C4-2B (cell line): Measurements from ENCODE around the gene PGBD5.

Source experiments
- ZFX ChIP-seq: fragments of 450-650 bp; IDR thresholded peaks from 2 replicates; pipeline ENCODE4 v1.6.1; 2017
- TF ChIP-seq, protein P1 (sequence below): fragments of 450-650 bp; conservative IDR thresholded peaks from 2 replicates; pipeline ENCODE4 v1.5.1; 2017; ENCODE audit warnings: mild to moderate bottlenecking

GRCh38 chr1:230453377-230453776 lies 27.2 kb upstream of the PGBD5 start:
- TF ChIP-seq, protein P1, sequence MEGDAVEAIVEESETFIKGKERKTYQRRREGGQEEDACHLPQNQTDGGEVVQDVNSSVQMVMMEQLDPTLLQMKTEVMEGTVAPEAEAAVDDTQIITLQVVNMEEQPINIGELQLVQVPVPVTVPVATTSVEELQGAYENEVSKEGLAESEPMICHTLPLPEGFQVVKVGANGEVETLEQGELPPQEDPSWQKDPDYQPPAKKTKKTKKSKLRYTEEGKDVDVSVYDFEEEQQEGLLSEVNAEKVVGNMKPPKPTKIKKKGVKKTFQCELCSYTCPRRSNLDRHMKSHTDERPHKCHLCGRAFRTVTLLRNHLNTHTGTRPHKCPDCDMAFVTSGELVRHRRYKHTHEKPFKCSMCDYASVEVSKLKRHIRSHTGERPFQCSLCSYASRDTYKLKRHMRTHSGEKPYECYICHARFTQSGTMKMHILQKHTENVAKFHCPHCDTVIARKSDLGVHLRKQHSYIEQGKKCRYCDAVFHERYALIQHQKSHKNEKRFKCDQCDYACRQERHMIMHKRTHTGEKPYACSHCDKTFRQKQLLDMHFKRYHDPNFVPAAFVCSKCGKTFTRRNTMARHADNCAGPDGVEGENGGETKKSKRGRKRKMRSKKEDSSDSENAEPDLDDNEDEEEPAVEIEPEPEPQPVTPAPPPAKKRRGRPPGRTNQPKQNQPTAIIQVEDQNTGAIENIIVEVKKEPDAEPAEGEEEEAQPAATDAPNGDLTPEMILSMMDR, result no peak
- TF ChIP-seq ZFX, result no peak
